Stimulated activated CD8-positive, alpha-beta memory T cell treated with anti-CD3 and anti-CD28 coated beads, Interleukin-12 subunit alpha, Interleukin-12 subunit beta, amount 100 ng/mL, for 4 hours (primary cell): ENCODE measurements around the gene TRRAP.

Experiments
- DNase-seq: peaks from one replicate; pipeline ENCODE4 v3.0.0-alpha.2; 2020; ENCODE audit warnings: low read depth

TRRAP gene

GRCh38 chr7:98990356-98990755 lies 112.0 kb downstream of the TRRAP start:
- no peak for DNase-seq

GRCh38 chr7:98991141-98991540 lies 112.8 kb downstream of the TRRAP start:
- DNase-seq, result no peak

- DNase-seq, result no peak
Observed at GRCh38 chr7:98992076-98992475, 113.7 kb downstream of the TRRAP start.

- DNase-seq, result no peak
Observed at GRCh38 chr7:98993024-98993897, 114.9 kb downstream of the TRRAP start.

GRCh38 chr7:98994046-98994944 lies 116.0 kb downstream of the TRRAP start:
- no peak for DNase-seq

GRCh38 chr7:98995111-98995510 lies 116.8 kb downstream of the TRRAP start:
- DNase-seq, result no peak

GRCh38 chr7:98995523-98996149 lies 117.3 kb downstream of the TRRAP start:
- DNase-seq, result no peak

- no peak for DNase-seq
Observed at GRCh38 chr7:98996150-98996552, 117.8 kb downstream of the TRRAP start.

- no peak for DNase-seq
Observed at GRCh38 chr7:98997846-98998245, 119.5 kb downstream of the TRRAP start.

- no peak for DNase-seq
Observed at GRCh38 chr7:98998821-98999725, 120.7 kb downstream of the TRRAP start.

- no peak for DNase-seq
Observed at GRCh38 chr7:99000196-99000903, 122.0 kb downstream of the TRRAP start.

- DNase-seq, result no peak
Observed at GRCh38 chr7:99000904-99001465, 122.7 kb downstream of the TRRAP start.

GRCh38 chr7:99001482-99002147 lies 123.3 kb downstream of the TRRAP start:
- DNase-seq, result no peak

GRCh38 chr7:99002148-99002826 lies 124.0 kb downstream of the TRRAP start:
- DNase-seq, result no peak

- DNase-seq, result no peak
Observed at GRCh38 chr7:99002827-99003212, 124.5 kb downstream of the TRRAP start.

- DNase-seq, result no peak
Observed at GRCh38 chr7:99003419-99003818, 125.1 kb downstream of the TRRAP start.

- no peak for DNase-seq
Observed at GRCh38 chr7:99004216-99004615, 125.9 kb downstream of the TRRAP start.

GRCh38 chr7:99004781-99005500 lies 126.6 kb downstream of the TRRAP start:
- no peak for DNase-seq

GRCh38 chr7:99005776-99006175 lies 127.4 kb downstream of the TRRAP start:
- DNase-seq, result no peak
